SK-MEL-5 (cell line): ENCODE data around the gene RSPH3. TPM values are rescaled to one million over a fixed set of nuclear protein-coding genes. Genes with fewer than 3 reads are reported as not detected.
"Not testable (repeated sequence)": the region's sequence is repeated elsewhere in the genome, so short reads cannot be mapped to it uniquely, and the experiment has no call there.

ENCODE experiments used
- DNase-seq: peaks from one replicate; pipeline ENCODE4 v3.0.0-alpha.2; 2016; ENCODE audit warnings: low read depth, low spot score
- in situ Hi-C: cut with HindIII; loops from 2 replicates; pipeline ENCODE4 v1.10.0; 2016; ENCODE audit warnings: low sequenced_read_pairs, high pct_unique_total_duplicates, low pct_unique_long_range_greater_than_20kb
- polyA plus RNA-seq, 2 experiments: library from polyadenylated mRNA; depleted of rRNA; stranded (reverse); fragments of >200 nt; gene quantifications; 2 replicates each; pipeline ENCODE4 v1.2.3, GENCODE V29; 2015
- total RNA-seq: library from RNA; depleted of rRNA; stranded (reverse); fragments of >200 nt; shearing (Covaris generic); gene quantifications from 2 replicates; pipeline ENCODE4 v1.2.3, GENCODE V29; 2014; rRNA removed

RSPH3 gene, protein sequence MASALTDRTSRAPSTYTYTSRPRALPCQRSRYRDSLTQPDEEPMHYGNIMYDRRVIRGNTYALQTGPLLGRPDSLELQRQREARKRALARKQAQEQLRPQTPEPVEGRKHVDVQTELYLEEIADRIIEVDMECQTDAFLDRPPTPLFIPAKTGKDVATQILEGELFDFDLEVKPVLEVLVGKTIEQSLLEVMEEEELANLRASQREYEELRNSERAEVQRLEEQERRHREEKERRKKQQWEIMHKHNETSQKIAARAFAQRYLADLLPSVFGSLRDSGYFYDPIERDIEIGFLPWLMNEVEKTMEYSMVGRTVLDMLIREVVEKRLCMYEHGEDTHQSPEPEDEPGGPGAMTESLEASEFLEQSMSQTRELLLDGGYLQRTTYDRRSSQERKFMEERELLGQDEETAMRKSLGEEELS
- 1.8 and 3.5 TPM in 2 replicates for total RNA-seq
- 3.7 and 4.4 TPM in 2 replicates for polyA plus RNA-seq (2015; cell fraction: cytosol; rRNA removed)
- 0.89 and 2.3 TPM in 2 replicates for polyA plus RNA-seq (2015; cell fraction: nucleus; rRNA removed)

DNA sequence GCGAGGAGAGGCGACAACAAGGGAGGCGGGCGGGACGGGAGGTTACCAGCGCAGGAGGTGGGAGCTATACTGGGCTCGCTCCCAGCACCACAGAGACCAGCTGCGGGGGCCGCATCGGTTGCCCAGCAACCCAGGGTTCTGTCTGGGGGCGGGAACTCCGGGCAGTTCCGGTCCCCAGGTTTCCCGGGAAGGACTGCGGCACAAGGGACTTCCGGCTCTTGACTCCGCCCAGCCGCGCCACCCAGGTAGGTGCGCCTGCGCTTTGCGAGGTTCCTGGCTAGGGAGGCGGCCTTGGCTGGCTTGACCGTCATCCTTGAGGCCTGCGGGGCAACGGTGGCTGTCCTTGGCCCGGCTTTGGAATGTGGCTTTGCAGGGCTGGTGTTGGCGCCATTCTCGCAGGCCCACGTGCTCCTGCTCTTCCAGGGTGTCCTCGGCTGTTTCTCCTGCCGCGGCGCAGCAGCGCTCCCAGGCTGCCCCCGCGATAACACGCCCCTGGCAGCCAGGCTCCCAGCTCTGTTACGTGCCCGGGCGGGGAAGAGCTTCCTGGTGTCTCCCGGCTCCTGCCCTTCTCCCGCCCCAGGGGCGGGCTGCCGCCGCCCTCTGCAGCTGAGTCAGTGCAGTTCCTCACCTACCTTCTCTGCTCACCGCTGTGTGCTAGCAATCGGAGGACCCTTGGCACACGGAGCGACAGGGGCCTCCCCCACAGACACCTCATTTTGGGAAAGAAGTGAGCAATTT, at the start of gene RSPH3:
RSPH3 (minus strand) TSS at position 537 of the 738 bp plus-strand sequence. CDS start 652 bp downstream, outside the sequence.
- in situ Hi-C loops = no loop called here
- DNase-seq = peak; percentile 93

DNA sequence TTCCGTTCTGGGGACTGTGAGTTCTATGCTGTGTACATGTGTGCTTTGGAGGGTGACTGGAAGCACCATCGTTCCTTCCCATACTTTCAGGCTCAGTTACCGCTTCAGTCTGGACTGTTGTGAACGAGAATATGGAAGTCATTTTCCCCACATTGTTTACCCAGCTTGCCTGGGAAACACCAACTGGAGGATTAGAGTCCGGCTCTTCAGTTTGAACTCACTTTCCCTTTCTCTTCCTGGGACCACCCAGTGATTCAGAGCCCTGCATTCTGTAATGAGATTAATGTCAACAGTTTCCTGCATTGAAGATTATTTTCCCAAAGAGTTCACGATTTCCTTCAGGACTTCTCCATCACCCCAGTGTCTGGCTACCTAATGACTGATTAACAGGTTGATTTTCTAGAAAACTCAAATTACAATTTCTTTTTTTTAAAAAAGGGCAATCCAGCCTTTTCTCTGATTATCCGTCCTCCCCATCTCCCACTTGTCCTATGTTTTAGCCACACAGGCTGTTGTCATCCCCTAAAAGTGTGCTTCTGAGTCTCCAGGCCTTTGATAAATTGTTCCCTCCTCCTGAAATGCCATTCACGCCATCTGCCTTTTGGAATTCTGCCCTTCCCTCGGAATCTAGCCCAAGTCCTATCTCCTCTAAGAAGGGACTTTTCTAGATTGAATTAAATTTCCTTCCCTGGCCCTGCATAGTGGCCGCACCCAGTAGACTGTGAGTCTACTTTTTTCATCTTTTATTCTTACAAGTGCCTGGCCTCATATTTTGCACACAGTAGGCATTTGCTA, 48.1 kb upstream of the RSPH3 start:
- no peak for DNase-seq
- in situ Hi-C loops = no loop called here

DNA sequence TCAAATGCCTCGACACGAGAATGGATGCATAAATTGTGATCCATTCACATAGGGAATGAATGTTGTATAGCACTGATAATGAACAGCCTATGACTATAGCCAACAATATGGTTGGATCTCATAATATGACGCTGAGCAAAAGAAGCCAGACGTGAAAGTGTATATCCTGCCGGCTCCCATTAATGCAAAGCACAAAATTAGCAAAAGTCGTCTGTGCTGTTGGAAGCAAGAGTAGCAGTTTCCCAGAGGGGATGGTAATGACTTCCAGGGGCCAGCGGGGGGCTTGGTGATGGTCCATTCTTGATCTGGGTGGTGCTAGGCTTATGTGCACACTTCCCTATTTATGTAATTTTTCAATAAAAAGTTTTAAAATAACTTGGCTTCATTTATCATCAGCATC, 45.8 kb upstream of the RSPH3 start:
- in situ Hi-C loops = no loop called here
- DNase-seq = no peak

DNA sequence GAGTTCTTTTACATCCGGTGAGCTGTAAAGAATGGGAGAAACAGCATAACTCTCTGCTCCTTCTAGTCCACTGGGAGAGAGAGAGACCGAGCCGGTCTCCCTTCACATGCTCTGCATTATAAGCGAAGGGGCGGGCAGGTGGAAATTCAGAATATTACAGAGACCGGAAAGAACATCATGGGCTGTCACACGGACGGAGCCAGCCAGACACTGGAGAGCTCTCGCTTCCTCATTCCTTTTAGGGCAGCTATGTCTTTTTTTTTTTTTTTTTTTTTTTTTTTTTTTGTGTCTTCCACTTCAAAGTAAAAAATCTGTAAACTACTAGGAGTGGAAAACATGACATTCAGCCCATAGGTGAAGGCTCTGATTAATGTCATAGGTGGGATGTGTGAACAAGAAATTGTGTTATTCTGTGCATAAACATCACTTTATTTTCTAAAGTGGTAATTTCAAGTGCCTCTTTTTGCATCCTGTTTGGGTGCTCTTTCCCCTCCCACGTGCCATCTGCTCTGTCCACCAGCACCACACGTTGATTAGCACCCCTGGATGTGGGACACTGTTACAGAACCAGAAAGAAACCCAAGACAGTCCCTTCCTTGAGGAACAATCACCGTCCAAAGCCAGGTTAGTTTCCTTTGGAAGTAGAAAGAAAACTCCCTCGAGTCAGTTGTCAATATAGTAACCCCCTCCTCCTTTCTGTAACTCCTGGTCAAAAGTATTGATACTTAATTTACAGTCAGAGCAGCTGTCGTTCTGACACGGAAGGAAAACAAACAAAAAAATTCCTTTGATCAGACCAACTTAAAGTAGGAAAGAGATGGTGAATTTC, 45.1 kb upstream of the RSPH3 start, which contains the start of gene TAGAP:
TAGAP (minus strand) TSS at position 93 of the 829 bp plus-strand sequence. CDS start 845 bp downstream, outside the sequence.
- in situ Hi-C loops = no loop called here
- no peak for DNase-seq

DNA sequence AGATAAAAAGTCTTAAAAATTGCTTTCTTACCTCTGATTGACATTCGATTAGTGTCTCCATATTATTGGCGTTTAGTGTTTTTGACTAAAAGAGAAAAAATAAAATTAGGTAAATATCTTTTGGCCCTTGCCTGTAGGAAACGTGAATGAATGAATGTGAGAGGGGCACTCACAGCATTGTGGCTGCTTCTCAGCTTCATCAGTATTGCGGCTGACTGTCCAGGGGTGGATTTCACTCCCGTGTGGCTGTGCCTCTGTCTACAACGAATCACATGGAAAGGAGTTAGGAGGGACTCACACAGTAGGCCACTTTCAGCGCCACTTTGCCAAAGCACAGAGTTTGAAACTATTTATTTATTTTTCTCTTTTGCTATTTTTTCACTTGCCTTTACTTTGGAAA, 43.9 kb upstream of the RSPH3 start:
- in situ Hi-C loops = no loop called here
- no peak for DNase-seq

DNA sequence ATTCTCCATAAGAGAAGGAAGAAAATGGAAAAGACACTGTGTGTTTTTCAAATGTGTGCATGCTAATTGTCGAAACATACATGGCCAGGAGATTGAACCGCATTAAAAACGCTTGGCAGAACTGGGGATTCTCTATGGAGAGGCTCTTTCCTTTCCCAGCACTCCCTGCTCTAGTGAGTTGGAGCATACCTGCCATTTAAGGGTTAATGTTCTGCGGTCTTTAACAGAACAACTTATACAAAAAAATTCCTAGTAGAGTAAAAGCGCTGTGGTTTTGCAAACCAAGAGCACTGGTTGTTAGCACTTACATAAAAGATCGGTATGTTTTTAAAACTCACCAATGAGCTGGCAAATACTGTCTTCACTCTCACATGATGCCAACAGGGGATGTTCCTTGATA, 43.2 kb upstream of the RSPH3 start:
- DNase-seq = no peak
- in situ Hi-C loops = no loop called here

DNA sequence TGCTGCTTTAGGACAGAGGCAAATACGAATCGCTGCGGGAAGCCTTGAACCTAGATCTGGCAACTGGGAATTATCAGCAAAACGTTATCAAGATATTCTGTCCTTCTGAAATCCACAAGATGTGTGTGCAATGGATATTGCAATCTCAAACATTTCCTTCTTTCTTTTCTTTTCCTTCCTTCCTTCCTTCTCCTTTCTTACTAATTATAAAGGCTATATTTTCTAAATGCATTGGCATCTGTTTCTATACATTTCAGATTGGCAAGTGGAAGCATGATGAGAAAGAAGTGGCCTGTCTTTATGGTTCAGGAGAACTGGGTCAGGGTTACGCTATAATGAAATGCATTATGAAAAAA, 42.8 kb upstream of the RSPH3 start:
- DNase-seq = no peak
- in situ Hi-C loops = no loop called here

DNA sequence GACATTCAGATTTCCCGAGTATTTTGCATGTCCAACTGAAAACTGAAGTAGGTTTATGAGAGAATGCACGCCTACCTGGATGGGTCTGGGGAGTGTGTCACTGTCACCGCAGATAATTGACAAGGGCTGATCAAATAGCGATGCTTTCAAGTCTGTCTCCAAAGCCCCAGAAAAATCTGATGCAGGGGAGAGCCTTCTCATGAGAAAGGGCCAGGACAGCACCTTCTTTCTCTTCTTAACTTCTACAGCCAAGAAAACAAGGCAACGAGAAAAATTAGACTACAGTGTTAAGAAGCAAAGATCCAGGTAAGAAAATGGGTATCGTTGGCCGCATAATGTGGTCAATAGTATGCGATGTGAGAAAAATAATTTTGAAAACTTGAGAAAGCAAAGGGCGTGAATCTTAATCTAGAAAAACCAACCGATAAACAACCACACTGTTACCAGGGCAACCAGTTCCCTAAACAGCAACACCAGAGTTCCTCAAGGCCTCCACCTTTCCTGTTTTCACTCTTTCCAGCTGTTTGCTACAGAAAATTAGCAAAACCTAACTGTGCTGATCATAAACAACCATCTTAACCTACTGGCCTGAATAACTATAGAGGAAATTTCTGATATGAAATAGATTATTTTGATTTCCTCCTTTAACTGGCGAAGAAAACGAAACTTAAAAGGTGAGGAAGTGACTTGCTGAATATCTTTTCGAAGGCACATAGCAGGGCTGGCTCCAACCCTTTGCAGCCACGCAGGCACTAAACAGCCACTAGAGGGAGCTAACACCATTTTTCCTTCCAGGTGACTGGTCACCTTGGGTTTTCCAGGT, 42.2 kb upstream of the RSPH3 start:
- peak; percentile 77 for DNase-seq
- in situ Hi-C loops = no loop called here

DNA sequence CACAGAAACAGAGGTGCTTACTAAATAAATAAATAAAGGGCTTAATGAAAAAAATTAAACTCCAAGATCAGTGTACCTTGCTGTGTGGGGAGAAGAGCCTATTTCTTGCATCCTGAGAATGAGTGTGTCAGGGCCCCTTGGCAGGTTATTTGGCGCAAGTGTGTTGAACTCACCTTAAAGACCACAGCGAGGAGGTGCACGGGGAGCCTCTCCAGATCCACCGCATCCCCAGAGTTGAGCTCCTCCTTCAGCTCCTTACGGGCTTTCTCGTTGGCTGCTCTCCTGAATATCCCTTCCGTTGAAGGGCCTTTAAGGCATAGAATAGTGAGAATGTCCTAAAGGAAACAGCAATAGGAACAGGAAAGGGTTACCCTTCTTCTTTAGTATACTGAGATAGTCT, 41.2 kb upstream of the RSPH3 start:
- DNase-seq = no peak
- in situ Hi-C loops = no loop called here

DNA sequence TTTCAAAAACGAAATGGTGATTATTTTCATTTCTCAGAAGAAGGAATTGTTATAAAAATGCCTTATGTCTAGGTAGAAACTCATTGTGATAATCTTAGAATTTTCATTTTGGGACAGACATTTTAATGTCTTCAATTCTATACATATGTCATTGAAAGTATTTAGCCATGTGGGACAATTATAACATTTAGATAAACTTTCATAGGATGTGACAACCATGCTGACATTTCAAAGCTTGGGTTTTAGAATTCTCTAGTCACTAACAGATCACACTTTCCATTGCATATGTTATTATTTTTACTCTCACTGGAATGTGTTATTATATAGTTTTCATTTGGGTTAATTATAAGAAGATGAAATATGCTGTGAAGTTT, 39.9 kb upstream of the RSPH3 start:
- DNase-seq = no peak
- in situ Hi-C loops = no loop called here

DNA sequence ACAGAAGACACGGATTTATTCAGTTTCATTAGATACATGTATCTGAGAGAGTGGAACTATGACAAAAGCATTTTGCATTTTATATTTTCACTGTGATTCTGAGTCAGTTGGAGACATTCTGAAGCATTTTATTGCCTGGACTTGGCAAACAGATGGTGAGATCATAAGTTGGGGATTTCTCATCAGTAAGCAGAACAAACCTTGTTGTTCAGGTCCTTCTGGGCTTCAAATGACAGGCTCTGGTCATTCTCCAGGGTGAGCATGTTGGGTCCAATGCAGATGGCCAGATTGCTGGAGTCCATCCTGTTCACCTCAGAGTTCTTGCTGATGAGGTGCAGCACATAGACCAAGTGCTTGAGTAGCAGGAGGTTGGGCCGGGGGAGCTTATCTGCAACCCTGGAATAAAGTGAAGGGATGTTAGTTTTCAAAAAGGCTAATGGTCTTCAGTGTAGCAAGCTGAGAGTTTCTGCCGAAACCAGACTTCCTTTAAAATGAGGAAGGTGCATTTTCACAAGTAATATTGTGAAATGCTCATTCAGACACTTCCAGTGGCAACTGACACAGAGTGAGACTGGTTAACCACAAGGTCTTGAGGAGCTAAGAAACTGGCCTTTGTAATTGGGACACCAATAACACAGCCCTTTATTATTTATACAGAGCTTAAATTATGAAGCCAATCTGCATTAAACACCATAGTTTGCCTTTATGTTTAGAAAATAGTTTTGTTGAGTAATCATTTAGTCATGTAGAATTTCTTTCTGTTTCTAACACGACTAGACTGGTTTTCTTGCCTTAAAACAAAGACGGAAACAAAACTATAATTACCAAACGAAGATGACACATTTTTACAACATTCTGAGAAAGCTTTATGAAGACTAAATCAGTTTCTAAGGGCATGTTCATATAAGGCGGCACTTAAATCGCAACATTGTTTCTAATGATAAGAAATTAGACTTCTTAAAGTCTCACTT, 39.2 kb upstream of the RSPH3 start:
- DNase-seq = peak; percentile 4
- in situ Hi-C loops = no loop called here

DNA sequence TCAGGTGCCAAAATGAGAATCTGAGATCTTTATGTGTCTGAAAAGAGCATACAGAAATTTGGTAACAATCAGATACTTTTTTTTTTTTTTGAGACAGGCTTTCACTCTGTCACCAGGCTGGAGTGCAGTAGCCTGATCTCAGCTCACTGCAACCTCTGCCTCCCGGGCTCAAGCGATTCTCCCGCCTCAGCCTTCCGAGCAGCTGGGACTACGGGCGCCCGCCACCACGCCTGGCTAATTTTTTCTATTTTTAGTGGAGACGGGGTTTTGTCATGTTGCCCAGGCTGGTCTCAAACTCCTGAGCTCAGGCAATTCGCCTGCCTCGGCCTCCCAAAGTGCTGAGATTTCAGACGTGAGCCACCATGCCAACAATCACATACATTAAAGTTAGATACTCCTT, 38.3 kb upstream of the RSPH3 start:
- in situ Hi-C loops, DNase-seq: not testable (repeated sequence)

DNA sequence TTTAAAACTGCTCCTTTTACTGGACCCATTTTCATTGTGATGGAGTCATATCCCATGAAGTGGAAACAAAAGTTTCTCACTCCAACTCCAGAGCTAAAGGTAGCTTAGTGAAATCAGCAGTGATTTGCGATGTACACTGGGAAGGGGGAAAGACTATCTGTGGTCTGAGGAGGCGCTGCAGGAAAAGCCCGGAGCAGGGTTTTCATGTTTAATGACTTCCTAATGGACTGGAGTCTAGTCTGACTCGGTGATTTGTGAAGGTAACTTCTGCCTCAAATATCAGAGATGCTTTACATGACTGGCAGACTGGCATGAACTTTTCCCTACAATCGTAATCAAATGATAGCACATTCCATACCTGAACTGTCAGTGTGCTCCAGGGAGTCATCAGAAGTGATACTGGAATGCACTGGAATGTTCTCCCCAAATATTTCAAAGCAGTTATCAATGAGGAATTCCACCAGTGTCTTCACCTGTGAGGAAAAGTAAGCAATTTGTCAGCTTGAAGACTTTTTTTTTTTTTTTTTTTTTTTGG, 37.8 kb upstream of the RSPH3 start:
- DNase-seq = no peak
- in situ Hi-C loops = no loop called here

DNA sequence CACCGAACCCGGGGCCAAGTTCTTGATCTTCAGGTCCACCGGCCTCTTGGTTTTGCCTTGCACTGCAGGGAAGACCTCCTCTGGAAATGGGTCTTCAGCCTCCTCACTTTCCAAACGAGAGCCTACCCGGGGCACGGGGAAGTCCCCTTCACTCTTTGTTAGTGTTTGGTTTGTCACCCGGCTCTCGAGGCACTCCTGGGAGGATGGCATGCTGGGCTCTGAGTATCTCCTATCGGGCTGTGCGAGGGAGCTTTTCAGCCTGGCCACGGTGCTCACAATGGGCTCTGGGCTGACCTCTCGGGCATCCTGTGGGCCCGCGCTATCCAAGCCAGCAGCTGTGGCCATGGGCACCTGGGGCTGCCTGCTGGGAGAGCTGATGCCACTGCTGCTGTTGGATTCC, 36.7 kb upstream of the RSPH3 start:
- no peak for DNase-seq
- in situ Hi-C loops = no loop called here

DNA sequence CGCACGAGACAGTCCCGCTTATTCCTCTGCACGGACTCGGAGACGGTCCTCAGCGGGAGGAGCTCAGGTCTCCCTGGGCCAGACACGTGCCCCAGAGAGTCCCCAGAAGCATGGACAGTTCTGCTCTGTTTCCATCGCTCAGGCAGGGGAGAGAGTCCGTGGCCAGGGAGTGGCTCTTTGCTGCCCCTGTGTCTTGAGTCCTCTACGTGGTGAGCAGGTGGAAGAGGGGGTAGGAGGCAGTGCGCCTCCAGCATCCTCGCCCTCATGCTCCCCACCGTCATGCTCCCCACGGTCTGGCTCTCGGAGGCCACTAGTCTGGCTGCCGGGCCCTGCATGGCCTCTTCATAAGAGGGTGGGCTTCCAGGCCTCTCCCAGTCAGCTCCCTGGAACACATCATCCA, 35.9 kb upstream of the RSPH3 start:
- no peak for DNase-seq
- in situ Hi-C loops = no loop called here
